Memory B cell (primary cell): ENCODE data around the gene PUM1.
"Not testable (repeated sequence)": the region's sequence is repeated elsewhere in the genome, so short reads cannot be mapped to it uniquely, and the experiment has no call there.

ENCODE experiments used
- ATAC-seq: fragments of 150-1000 bp; cut with Tn5 transposase; 2 replicates; pipeline ENCODE4 v1.10.0; 2021; ENCODE audit warnings: low read depth, mild to moderate bottlenecking, moderate library complexity
- DNase-seq, 2 donors: peaks; one replicate each; pipeline ENCODE4 v3.0.0; 2022; ENCODE audit warnings: low spot score in 2 of 2
- H3K27ac Mint-ChIP-seq: one replicate; pipeline ENCODE4 v1.8.0; 2022; ENCODE audit warnings: mild to moderate bottlenecking, moderate library complexity, mixed read lengths
- H3K27me3 Mint-ChIP-seq: one replicate; pipeline ENCODE4 v1.8.0; 2022; ENCODE audit warnings: mixed read lengths
- H3K36me3 Mint-ChIP-seq: one replicate; pipeline ENCODE4 v1.8.0; 2022; ENCODE audit warnings: mild to moderate bottlenecking, mixed read lengths
- H3K4me1 Mint-ChIP-seq: one replicate; pipeline ENCODE4 v1.8.0; 2022; ENCODE audit warnings: mixed read lengths
- H3K4me3 Mint-ChIP-seq: one replicate; pipeline ENCODE4 v1.8.0; 2022; ENCODE audit warnings: mild to moderate bottlenecking, moderate library complexity, mixed read lengths
- H3K9me3 Mint-ChIP-seq: one replicate; pipeline ENCODE4 v1.8.0; 2022; ENCODE audit warnings: mixed read lengths

PUM1 gene

DNA sequence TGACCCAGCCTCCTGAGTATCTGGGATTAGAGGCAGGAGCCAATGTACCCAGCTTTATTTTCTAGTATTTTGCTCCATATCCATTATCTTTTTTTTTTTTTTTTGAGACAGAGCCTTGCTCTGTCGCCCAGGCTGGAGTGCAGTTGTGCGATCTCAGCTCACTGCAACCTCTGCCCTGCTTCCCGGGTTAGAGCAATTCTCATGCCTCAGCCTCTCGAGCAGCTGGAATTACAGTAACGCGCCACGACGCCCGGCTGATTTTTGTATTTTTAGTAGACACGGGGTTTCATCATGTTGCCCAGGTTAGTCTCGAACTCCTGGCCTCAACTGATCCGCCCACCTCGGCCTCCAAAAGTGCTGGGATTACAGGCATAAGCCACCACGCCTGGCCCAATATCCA lies 12.9 kb downstream of the PUM1 start:
- H3K4me3 Mint-ChIP-seq, ATAC-seq, DNase-seq, H3K9me3 Mint-ChIP-seq, H3K27me3 Mint-ChIP-seq: not testable (repeated sequence)
- Mint-ChIP-seq H3K36me3 (peaks cover 13% of the 10 kb centered on the region), H3K4me1 (peaks cover 19% of the 10 kb centered on the region), H3K27ac (peak overlapping the region; percentile 28)

DNA sequence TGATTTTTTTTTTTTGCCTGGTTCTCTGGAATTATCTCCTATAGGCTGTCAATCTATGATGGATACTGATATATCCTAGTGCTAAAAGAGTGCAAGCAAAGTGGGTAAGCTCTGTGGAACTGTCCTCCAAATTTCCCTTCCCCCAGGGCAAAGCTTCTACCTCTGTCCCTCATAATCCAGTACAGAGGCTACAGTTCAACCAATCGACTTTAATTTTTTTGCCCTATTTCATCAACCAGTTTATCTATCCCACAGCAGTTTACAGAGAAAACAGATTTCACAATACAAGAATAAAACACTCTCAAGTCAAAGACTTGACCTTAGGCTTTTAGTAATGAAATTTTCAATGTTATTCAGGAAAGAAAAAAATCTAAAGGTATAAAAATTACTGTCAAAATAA lies 13.9 kb downstream of the PUM1 start:
- no peak overlapping the region for H3K27ac Mint-ChIP-seq
- no peaks in the 10 kb centered on the region for H3K9me3 Mint-ChIP-seq
- no peak overlapping the region for H3K4me3 Mint-ChIP-seq
- no peak for ATAC-seq
- peaks cover 13% of the 10 kb centered on the region for H3K36me3 Mint-ChIP-seq
- no peaks in the 10 kb centered on the region for H3K27me3 Mint-ChIP-seq
- DNase-seq = no peak
- H3K4me1 Mint-ChIP-seq = peaks cover 28% of the 10 kb centered on the region

DNA sequence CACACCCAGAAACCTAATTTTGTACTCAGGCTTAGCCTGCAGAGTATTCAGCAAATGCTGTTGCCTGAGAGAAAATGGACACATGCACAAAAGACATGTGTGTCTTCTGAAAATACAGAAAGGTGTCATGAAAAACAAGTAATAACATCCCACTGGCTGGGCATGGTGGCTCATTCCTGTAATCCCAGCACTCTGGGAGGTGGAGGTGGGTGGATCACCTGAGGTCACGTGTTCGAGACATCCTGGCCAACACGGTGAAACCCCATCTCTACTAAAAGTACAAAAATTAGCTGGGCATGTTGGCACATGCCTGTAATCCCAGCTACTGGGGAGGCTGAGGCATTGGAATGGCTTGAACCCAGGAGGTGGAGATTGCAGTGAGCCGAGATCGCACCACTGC lies 18.0 kb downstream of the PUM1 start:
- H3K4me3 Mint-ChIP-seq, H3K9me3 Mint-ChIP-seq, H3K27me3 Mint-ChIP-seq, DNase-seq, ATAC-seq: not testable (repeated sequence)
- Mint-ChIP-seq H3K36me3 (peaks cover 15% of the 10 kb centered on the region), H3K4me1 (peaks cover 29% of the 10 kb centered on the region), H3K27ac (peak overlapping the region; percentile 55)

DNA sequence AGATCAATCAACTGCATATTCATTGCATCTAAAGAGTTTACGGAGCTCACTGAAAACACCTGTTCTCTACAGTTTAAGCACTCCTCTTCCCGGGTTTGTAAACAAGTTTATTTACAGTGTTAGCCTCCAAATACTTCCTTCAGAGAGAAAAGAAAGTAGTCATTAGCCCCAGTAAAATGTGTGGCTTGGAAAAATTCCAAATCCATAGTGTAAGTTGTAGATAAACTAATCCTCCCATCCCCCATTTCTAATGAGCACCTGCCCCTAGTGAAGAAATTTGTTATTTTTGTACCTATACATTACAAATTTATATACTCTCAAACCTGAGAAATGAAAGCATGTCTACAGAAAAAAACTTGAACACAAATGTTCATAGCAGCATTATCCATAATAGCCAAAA lies 21.9 kb downstream of the PUM1 start:
- DNase-seq = no peak
- no peak for ATAC-seq
- Mint-ChIP-seq H3K4me3 (no peak overlapping the region), H3K9me3 (no peaks in the 10 kb centered on the region), H3K27ac (peak overlapping the region; percentile 50), H3K4me1 (peaks cover 34% of the 10 kb centered on the region), H3K27me3 (no peaks in the 10 kb centered on the region), H3K36me3 (peaks cover 22% of the 10 kb centered on the region)

DNA sequence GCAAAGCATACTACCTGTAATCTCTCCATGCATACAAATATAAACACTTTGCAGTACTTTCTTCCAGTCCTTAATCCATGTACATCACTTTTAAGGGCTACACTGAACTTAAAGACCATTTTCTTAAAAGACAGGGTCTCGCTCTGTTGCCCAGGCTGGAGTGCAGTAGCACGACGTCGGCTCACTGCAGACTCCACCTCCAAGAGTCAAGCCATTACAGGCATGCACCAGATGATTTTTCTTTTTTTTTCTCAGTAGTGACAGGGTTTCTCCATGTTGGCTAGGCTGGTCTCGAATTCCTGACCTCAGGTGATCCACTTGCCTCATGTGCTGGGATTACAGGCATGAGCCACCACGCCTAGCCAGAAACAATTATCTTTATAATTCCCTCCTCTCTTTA lies 22.9 kb downstream of the PUM1 start:
- peak overlapping the region; percentile 28 for H3K27ac Mint-ChIP-seq
- DNase-seq (no peak), ATAC-seq (no peak)
- H3K36me3 Mint-ChIP-seq = peaks cover 25% of the 10 kb centered on the region
- H3K27me3 Mint-ChIP-seq = no peaks in the 10 kb centered on the region
- H3K9me3 Mint-ChIP-seq = no peaks in the 10 kb centered on the region
- peaks cover 36% of the 10 kb centered on the region for H3K4me1 Mint-ChIP-seq
- H3K4me3 Mint-ChIP-seq = no peak overlapping the region

DNA sequence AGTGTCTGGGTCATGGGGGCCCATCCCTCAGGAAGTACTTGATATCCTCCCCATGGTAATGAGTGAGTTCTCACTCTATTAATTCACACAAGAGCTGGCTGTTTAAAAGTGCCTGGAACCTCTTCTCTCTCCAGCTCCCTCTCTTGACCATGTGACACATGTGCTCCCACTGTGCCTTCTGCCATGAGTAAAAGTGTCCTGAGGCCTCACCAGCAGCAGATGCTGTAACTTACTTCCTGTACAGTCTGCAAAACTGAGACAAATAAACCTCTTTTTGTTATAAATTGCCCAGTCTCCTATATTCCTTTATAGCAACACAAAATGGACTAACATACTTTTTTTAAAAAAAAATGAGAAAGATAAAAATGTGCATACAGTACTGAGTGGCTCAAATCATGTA lies 24.0 kb downstream of the PUM1 start:
- Mint-ChIP-seq H3K4me3 (no peak overlapping the region), H3K27me3 (no peaks in the 10 kb centered on the region), H3K27ac (no peak overlapping the region), H3K9me3 (no peaks in the 10 kb centered on the region), H3K4me1 (peaks cover 30% of the 10 kb centered on the region), H3K36me3 (peaks cover 31% of the 10 kb centered on the region)
- DNase-seq (no peak), ATAC-seq (no peak)

DNA sequence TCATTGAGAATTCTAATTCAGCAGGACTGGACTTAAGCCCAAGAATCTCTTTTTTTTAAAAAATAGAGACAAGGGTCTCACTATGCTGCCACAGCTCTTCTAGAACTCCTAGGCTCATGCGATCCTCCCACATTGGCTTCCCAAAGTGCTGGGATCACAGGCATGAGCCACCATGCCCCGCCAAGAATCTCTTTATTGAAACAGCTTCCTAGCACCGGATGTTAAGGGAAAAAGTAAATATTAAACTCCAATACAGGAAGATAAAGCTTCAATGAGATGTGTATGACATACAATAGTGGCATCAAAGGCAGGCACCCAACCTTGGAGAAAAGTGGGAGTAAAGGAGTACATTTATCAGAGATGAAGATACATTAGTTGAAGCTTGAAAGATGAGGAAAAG lies 25.5 kb downstream of the PUM1 start:
- ATAC-seq (no peak), DNase-seq (no peak)
- Mint-ChIP-seq H3K4me3 (no peak overlapping the region), H3K36me3 (peaks cover 34% of the 10 kb centered on the region), H3K9me3 (no peaks in the 10 kb centered on the region), H3K27me3 (no peaks in the 10 kb centered on the region), H3K4me1 (peaks cover 33% of the 10 kb centered on the region), H3K27ac (no peak overlapping the region)

DNA sequence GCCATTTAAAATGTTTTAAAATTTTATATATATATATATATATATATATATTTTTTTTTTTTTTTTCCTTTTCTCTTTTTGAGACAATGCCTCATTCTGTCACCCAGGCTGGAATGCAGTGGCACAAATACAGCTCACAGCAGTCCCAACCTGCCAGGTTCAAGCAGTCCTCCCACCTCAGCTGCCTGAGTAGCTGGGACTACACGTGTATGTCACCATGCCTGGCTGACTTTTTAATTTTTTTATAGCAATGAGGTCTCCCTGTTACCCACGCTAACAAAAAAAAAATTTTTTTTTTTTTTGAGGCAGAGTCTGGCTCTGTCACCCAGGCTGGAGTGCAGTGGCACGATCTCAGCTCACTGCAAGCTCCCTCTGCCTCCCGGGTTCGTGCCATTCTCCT lies 26.6 kb downstream of the PUM1 start:
- not testable (repeated sequence) for H3K4me3 Mint-ChIP-seq, H3K9me3 Mint-ChIP-seq, ATAC-seq, DNase-seq, H3K27me3 Mint-ChIP-seq
- Mint-ChIP-seq H3K27ac (peak overlapping the region; percentile 62), H3K4me1 (peaks cover 38% of the 10 kb centered on the region), H3K36me3 (peaks cover 35% of the 10 kb centered on the region)

DNA sequence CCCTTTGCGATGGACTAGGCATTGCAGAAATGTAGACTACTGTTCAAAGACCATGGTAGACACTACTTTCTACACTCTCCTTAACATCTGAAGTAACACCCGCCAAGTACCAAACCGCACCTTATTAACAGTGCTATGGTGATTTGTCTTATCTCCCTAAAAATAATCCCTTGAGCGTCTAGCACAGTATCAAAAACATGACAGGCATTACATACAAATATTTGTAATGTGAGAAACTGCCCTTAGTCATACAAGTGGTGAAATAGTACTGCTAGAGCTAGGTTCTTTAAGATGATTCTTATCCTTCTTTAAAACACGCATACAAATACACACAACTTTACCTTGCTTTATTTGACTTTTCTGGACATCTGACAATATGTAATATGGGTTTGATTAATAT lies 27.2 kb downstream of the PUM1 start:
- Mint-ChIP-seq H3K9me3 (no peaks in the 10 kb centered on the region), H3K36me3 (peaks cover 34% of the 10 kb centered on the region), H3K27me3 (no peaks in the 10 kb centered on the region), H3K4me3 (no peak overlapping the region), H3K27ac (peak overlapping the region; percentile 62), H3K4me1 (peaks cover 34% of the 10 kb centered on the region)
- DNase-seq (no peak), ATAC-seq (no peak)

DNA sequence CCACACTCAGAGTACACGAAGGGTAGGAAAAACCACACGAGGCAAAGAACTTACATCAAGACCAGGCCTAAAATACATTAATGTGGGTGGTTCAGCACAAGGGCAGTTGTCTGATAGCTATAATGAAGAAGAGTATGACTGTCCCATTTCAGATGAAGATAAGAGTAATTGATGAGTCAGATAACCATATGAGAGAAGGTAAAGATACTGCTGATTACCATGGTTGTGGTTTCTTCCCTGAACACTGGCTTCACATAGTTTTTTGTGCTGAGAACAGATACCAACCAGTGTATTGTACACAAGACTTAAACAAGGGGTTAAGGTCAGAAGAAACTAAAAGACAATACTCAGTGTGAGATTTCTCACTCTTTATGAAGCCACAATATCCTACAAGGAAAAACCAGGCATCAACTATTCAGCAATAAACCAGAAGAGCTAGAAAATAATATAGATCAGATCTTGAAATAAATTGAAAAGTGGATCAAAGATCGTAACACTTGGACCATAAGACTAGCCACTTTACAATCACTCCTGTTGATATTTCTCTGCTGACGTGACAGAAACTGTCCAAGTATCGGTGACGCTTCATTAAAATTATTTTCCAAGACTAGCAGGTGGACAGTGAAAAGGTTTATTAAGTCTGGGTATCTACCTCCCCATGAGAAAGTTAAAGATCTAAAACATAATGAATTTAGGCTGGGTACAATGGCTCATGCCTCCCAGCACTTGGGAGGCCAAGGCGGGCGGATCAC lies 28.6 kb downstream of the PUM1 start:
- Mint-ChIP-seq H3K36me3 (peaks cover 29% of the 10 kb centered on the region), H3K4me3 (no peak overlapping the region), H3K9me3 (no peaks in the 10 kb centered on the region), H3K4me1 (peaks cover 34% of the 10 kb centered on the region), H3K27ac (peak overlapping the region; percentile 65), H3K27me3 (no peaks in the 10 kb centered on the region)
- DNase-seq (no peak), ATAC-seq (no peak)

DNA sequence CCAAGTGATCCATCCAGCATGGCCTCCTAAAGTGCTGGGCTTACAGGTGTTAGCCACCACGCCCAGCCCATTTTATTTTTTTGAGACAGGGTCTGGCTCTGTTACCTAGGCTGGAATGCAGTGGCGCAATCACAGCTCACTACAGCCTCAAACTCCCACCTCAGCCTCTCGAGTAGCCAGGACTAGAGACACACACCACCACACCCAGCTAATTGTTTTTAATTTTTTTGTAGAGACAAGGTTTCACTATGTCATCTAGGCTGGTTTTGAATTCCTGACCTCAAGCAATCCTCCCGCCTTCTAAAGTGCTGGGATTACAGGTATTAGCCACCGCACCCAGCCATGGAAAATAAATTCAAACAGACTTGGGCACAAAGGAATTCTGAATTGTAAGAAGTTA lies 31.9 kb downstream of the PUM1 start:
- peaks cover 25% of the 10 kb centered on the region for H3K36me3 Mint-ChIP-seq
- DNase-seq = no peak
- no peaks in the 10 kb centered on the region for H3K27me3 Mint-ChIP-seq
- ATAC-seq = no peak
- H3K4me3 Mint-ChIP-seq = no peak overlapping the region
- peaks cover 40% of the 10 kb centered on the region for H3K4me1 Mint-ChIP-seq
- no peak overlapping the region for H3K27ac Mint-ChIP-seq
- H3K9me3 Mint-ChIP-seq = no peaks in the 10 kb centered on the region

DNA sequence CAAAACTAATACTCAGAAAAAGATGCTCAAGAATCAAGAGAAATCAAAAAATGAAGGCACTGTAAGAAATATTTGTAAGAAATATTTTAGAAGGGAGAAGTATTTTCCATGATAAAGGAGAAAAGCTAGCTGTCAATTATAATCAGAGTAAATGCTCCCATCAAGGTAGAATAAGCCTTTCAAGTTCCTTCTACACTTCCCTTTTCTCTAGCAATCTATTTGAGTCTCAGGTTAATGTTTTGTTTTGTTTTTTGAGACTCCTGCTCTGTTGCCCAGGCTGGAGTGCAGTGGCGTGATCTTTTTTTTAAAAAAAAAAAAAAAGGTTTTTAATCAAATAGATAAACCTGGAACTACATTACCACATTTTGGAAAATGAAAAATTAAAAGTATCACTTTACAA lies 33.3 kb downstream of the PUM1 start:
- H3K36me3 Mint-ChIP-seq = peaks cover 20% of the 10 kb centered on the region
- DNase-seq (no peak), ATAC-seq (peak; percentile 56)
- H3K4me1 Mint-ChIP-seq = peaks cover 40% of the 10 kb centered on the region
- no peak overlapping the region for H3K27ac Mint-ChIP-seq
- H3K9me3 Mint-ChIP-seq = no peaks in the 10 kb centered on the region
- no peaks in the 10 kb centered on the region for H3K27me3 Mint-ChIP-seq
- no peak overlapping the region for H3K4me3 Mint-ChIP-seq

DNA sequence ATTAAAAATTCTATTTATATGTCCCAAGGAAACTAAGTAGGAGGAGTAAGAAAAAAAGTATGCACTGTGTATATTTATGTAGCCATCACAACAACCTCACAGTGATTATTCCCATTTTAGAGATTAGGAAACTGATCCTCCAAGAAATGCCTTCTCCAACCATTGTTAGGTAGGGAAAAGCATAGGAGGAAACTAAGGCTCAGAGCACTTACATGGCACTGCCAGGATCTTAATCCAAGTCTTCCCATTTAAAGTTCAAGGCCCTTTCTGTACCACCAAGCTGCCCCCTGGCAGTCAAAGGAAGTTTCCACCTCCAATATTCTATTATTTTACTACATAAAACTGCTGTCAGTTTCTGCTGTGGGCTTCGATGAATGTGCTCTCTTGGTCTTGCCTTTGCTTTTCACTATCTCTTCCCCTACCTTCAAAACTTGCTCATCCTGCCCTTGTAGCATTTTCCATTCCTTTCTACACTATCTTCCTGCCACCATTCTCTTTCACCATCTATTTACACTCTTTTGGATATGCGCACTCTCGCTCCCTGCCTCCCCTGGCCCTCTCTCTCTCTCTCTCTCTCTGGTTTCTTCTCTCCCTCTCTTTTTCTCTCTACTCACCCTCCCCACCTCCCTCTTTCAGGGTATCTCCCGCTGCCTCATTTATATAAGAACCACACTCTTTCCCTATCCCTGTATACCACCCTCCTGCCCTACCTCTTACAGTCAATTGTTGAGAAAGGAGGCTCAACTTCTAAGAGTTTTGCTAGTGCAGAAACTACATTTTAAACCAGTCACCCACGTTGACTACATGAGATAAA lies 34.0 kb downstream of the PUM1 start:
- Mint-ChIP-seq H3K4me1 (peaks cover 39% of the 10 kb centered on the region), H3K27ac (no peak overlapping the region), H3K9me3 (no peaks in the 10 kb centered on the region), H3K4me3 (no peak overlapping the region), H3K27me3 (no peaks in the 10 kb centered on the region), H3K36me3 (peaks cover 14% of the 10 kb centered on the region)
- no peak for ATAC-seq
- DNase-seq = no peak

DNA sequence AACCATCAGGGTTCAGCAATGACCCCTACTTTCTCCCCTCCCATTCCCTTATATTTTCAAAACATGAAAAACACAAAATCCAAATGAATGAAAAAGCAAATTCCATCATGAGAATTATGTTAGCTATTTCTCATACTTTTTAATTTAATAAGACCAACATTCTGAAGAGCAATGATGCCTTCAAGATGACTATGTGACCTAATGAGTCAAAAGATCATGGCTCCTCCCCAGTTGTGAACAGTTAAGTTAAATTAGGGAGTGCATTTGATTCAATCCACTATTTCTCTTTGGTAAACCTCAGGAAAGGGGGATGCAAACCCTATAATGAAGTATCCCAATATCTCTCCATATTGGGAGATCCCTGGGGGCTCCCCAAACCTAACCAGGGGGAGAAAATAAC lies 36.5 kb downstream of the PUM1 start:
- peak overlapping the region; percentile 67 for H3K27ac Mint-ChIP-seq
- no peaks in the 10 kb centered on the region for H3K27me3 Mint-ChIP-seq
- ATAC-seq (no peak), DNase-seq (no peak)
- H3K36me3 Mint-ChIP-seq = peaks cover 13% of the 10 kb centered on the region
- H3K4me1 Mint-ChIP-seq = peaks cover 39% of the 10 kb centered on the region
- H3K9me3 Mint-ChIP-seq = no peaks in the 10 kb centered on the region
- H3K4me3 Mint-ChIP-seq = no peak overlapping the region
